Measurements from ENCODE around the gene UNC119. TPM values are rescaled to one million over a fixed set of nuclear protein-coding genes. Genes with fewer than 3 reads are reported as not detected.

UNC119 gene
- total RNA-seq, 1 experiment from 2014 or later = 44.6 TPM

DNA sequence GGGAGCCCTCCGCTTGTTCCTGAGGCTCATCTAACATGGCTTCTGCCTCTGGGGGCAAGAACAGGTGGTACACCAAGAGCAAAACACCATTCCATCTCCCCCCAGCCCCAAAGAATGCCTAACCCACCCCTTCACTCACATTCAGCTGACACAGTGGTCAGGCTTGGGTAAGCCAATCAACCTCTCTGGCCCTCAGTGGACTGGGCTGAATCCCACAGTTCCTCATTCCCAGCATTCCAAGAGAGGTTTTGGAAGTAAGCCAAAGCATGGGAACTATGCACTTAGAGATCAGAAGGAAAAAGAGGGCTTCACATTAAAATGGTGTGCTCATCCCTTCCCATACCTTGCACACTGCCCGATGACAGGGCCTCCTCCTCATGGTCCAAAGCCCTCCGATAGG, 11.1 kb upstream of the UNC119 start:
- no peak for DNase-seq (ENCODE audit: low spot score)
- BruUV-seq (replicated peaks) = no TSS peak
- intact Hi-C loops (cut with micrococcal nuclease; ENCODE audit: unreplicated experiment) = no loop called here
- Histone ChIP-seq H3K27ac (ENCODE audit: low read depth, low read length, poor library complexity, severe bottlenecking) (no peak overlapping the region), H3K4me3 (ENCODE audit: low read depth, low read length, poor library complexity, severe bottlenecking) (no peak overlapping the region), H3K4me1 (ENCODE audit: insufficient read depth, low read length, poor library complexity, severe bottlenecking) (no peaks in the 10 kb centered on the region), H3K27me3 (replicated peaks; ENCODE audit: insufficient read depth, low read depth, low read length, poor library complexity) (no peaks in the 10 kb centered on the region), H3K36me3 (ENCODE audit: insufficient read depth, low read length, poor library complexity, severe bottlenecking) (peaks cover 12% of the 10 kb centered on the region), H3K9me3 (ENCODE audit: low read depth, low read length, poor library complexity, severe bottlenecking) (no peaks in the 10 kb centered on the region)
- CTCF ChIA-PET = no interaction called here
- POLR2A ChIA-PET (ENCODE audit: low non-redundant PET) = no interaction called here
- TF ChIP-seq, protein P1, sequence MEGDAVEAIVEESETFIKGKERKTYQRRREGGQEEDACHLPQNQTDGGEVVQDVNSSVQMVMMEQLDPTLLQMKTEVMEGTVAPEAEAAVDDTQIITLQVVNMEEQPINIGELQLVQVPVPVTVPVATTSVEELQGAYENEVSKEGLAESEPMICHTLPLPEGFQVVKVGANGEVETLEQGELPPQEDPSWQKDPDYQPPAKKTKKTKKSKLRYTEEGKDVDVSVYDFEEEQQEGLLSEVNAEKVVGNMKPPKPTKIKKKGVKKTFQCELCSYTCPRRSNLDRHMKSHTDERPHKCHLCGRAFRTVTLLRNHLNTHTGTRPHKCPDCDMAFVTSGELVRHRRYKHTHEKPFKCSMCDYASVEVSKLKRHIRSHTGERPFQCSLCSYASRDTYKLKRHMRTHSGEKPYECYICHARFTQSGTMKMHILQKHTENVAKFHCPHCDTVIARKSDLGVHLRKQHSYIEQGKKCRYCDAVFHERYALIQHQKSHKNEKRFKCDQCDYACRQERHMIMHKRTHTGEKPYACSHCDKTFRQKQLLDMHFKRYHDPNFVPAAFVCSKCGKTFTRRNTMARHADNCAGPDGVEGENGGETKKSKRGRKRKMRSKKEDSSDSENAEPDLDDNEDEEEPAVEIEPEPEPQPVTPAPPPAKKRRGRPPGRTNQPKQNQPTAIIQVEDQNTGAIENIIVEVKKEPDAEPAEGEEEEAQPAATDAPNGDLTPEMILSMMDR (conservative IDR thresholded peaks at IDR 0.05; ENCODE audit: low read depth, low read length) = no peak
- no peak for TF ChIP-seq EZH2 (IDR thresholded peaks at IDR 0.05; ENCODE audit: borderline replicate concordance, low read depth, low read length, poor library complexity, severe bottlenecking)

DNA sequence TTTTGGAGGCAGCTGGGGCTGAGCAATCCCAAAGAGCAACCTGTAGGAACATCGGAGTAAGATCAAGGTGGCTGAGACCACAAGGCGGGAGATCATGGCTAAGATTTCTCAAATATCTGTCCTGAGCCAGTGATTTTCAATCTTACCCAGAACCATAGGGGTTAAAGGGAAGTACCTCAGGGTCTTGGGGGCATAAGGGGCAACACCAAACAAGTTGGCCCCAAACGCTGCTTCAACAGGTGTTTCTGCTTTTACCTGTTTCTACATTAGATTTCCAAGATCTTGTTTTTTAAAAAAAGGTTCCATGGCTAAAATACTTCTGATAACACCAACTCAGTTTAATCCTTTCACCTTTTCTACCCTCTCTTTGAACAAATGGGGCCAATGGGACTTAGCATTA, 2.6 kb upstream of the UNC119 start:
- H3K36me3 ChIP-seq (ENCODE audit: insufficient read depth, low read length, poor library complexity, severe bottlenecking) = peaks cover 21% of the 10 kb centered on the region
- POLR2A ChIA-PET (ENCODE audit: low non-redundant PET) = no interaction called here

DNA sequence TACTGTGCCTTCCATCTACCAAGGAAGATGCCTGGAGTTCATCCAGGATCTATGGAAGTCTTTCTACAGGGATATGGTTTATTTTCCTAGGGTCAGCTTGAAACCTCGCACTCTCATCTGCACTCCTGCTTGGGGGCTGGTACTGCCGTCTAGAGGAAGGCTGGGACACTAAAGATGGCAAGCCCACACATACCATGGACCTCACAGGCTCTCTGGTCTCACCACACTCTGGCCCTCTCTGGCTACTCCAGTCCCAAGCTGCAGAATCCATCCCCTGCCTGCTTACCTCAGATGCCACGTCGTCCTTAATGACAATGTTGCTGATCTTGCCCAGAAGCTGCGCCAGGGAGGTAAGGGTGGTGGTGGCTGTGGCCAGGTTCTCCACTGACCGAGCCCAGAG, 2.1 kb upstream of the UNC119 start:
- Histone ChIP-seq H3K4me1 (ENCODE audit: insufficient read depth, low read length, poor library complexity, severe bottlenecking) (peaks cover 24% of the 10 kb centered on the region), H3K9me3 (ENCODE audit: low read depth, low read length, poor library complexity, severe bottlenecking) (no peaks in the 10 kb centered on the region), H3K27ac (ENCODE audit: low read depth, low read length, poor library complexity, severe bottlenecking) (no peak overlapping the region), H3K4me3 (ENCODE audit: low read depth, low read length, poor library complexity, severe bottlenecking) (no peak overlapping the region), H3K36me3 (ENCODE audit: insufficient read depth, low read length, poor library complexity, severe bottlenecking) (peaks cover 21% of the 10 kb centered on the region), H3K27me3 (replicated peaks; ENCODE audit: insufficient read depth, low read depth, low read length, poor library complexity) (no peaks in the 10 kb centered on the region)
- TF ChIP-seq EZH2 (IDR thresholded peaks at IDR 0.05; ENCODE audit: borderline replicate concordance, low read depth, low read length, poor library complexity, severe bottlenecking) = no peak
- TF ChIP-seq, protein P1 (conservative IDR thresholded peaks at IDR 0.05; ENCODE audit: low read depth, low read length) = no peak
- CTCF ChIA-PET = no interaction called here
- POLR2A ChIA-PET (ENCODE audit: low non-redundant PET) = no interaction called here
- no peak for DNase-seq (ENCODE audit: low spot score)
- intact Hi-C loops (cut with micrococcal nuclease; ENCODE audit: unreplicated experiment) = no loop called here
- BruUV-seq (replicated peaks) = no TSS peak

More for the DNA sequence above, 2.6 kb upstream of the UNC119 start:
- intact Hi-C loops (cut with micrococcal nuclease; ENCODE audit: unreplicated experiment) = no loop called here
- H3K27ac ChIP-seq (ENCODE audit: low read depth, low read length, poor library complexity, severe bottlenecking) = no peak overlapping the region
- H3K4me1 ChIP-seq (ENCODE audit: insufficient read depth, low read length, poor library complexity, severe bottlenecking) = peaks cover 20% of the 10 kb centered on the region
- no peak overlapping the region for H3K4me3 ChIP-seq (ENCODE audit: low read depth, low read length, poor library complexity, severe bottlenecking)
- no peak for DNase-seq (ENCODE audit: low spot score)
- no TSS peak for BruUV-seq (replicated peaks)
- no peaks in the 10 kb centered on the region for H3K27me3 ChIP-seq (replicated peaks; ENCODE audit: insufficient read depth, low read depth, low read length, poor library complexity)
- TF ChIP-seq EZH2 (IDR thresholded peaks at IDR 0.05; ENCODE audit: borderline replicate concordance, low read depth, low read length, poor library complexity, severe bottlenecking) = no peak
- CTCF ChIA-PET = no interaction called here
- no peaks in the 10 kb centered on the region for H3K9me3 ChIP-seq (ENCODE audit: low read depth, low read length, poor library complexity, severe bottlenecking)

DNA sequence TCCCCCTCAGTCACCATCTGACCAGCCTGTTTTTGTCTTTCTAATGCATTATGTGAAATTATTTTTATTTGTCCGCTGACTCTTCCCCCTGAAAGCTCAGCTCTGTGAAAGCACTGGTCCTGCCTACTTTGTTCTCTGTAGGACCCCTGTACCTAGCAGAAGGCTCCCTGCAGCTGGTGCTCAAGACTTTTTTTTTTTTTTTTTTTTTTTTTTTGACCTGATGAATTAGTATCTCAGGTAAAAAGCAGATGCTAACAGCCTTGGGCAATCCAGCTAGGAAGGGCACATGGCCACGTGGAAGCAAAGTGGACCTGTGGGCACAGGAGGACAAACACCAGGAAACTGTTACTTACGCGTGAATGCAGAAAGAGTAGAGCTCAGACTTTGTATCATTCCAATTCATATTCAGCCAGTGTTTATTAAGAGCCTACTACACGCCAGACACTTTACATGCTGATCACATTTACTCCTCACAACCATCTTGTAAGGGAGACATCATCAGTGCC, 629 bp upstream of the UNC119 start:
- Histone ChIP-seq H3K4me1 (ENCODE audit: insufficient read depth, low read length, poor library complexity, severe bottlenecking) (peaks cover 29% of the 10 kb centered on the region), H3K4me3 (ENCODE audit: low read depth, low read length, poor library complexity, severe bottlenecking) (no peak overlapping the region), H3K9me3 (ENCODE audit: low read depth, low read length, poor library complexity, severe bottlenecking) (no peaks in the 10 kb centered on the region), H3K27ac (ENCODE audit: low read depth, low read length, poor library complexity, severe bottlenecking) (no peak overlapping the region), H3K36me3 (ENCODE audit: insufficient read depth, low read length, poor library complexity, severe bottlenecking) (peaks cover 21% of the 10 kb centered on the region), H3K27me3 (replicated peaks; ENCODE audit: insufficient read depth, low read depth, low read length, poor library complexity) (no peaks in the 10 kb centered on the region)
- TF ChIP-seq EZH2 (IDR thresholded peaks at IDR 0.05; ENCODE audit: borderline replicate concordance, low read depth, low read length, poor library complexity, severe bottlenecking) = no peak
- TF ChIP-seq, protein P1 (conservative IDR thresholded peaks at IDR 0.05; ENCODE audit: low read depth, low read length) = no peak
- DNase-seq (ENCODE audit: low spot score) = no peak
- ChIA-PET CTCF (interaction anchor here (0.6 kb wide), 2 partner anchors 58 to 413 kb away, joined by 3 to 9 read pairs; no protein-coding TSS in a partner anchor), POLR2A (ENCODE audit: low non-redundant PET) (no interaction called here)
- BruUV-seq (replicated peaks) = no TSS peak
- intact Hi-C loops (cut with micrococcal nuclease; ENCODE audit: unreplicated experiment) = loop anchor here (2.0 kb wide), 1 partner anchor 18 kb away; the partner anchor contains the start of gene PIGS
